T-helper 17 cell (primary cell): ENCODE data around the gene KCNG2. TPM values are rescaled to one million over a fixed set of nuclear protein-coding genes. Genes with fewer than 3 reads are reported as not detected.

Experiments
- ATAC-seq: fragments of 150-1000 bp; cut with Tn5 transposase; 2 replicates; pipeline ENCODE4 v1.10.0; 2021; ENCODE audit warnings: mild to moderate bottlenecking, moderate library complexity
- DNase-seq, 3 donors: peaks; one replicate each; pipeline versions ENCODE4 v3.0.0 to v3.0.0-alpha.2; 2020 to 2021
- H3K9me3 ChIP-seq: one replicate; pipeline ENCODE4 v1.7.0; 2013; ENCODE audit warnings: low read length, mild to moderate bottlenecking; ENCODE audit not compliant: control insufficient read depth, poor library complexity, severe bottlenecking
- H3K27ac Mint-ChIP-seq: one replicate; pipeline ENCODE4 v1.8.0; 2022; ENCODE audit warnings: mild to moderate bottlenecking, moderate library complexity, mixed read lengths
- H3K27me3 Mint-ChIP-seq: one replicate; pipeline ENCODE4 v1.8.0; 2022; ENCODE audit warnings: mixed read lengths
- H3K36me3 Mint-ChIP-seq: one replicate; pipeline ENCODE4 v1.8.0; 2022; ENCODE audit warnings: low read depth, mixed read lengths
- H3K4me1 Mint-ChIP-seq: one replicate; pipeline ENCODE4 v1.8.0; 2022; ENCODE audit warnings: mild to moderate bottlenecking, mixed read lengths
- H3K4me3 Mint-ChIP-seq: one replicate; pipeline ENCODE4 v1.8.0; 2022; ENCODE audit warnings: mild to moderate bottlenecking, moderate library complexity, mixed read lengths
- total RNA-seq, 4 donors: library from RNA in 2 of 4; stranded (reverse) in 2 of 4; gene quantifications; one replicate each; pipeline ENCODE4 v1.2.3 and lab custom pipeline; 2022 to 2026

Gene KCNG2
- total RNA-seq, 2 donors from 2014 or later: not detected

GRCh38 chr18:79790996-79791972 is 6.5 kb upstream of the KCNG2 start:
- DNase-seq (no peak), ATAC-seq (no peak)
- peaks cover 16% of the 10 kb centered on the region for H3K4me1 Mint-ChIP-seq
- H3K27me3 Mint-ChIP-seq: peaks cover 73% of the 10 kb centered on the region
- no peak overlapping the region for H3K4me3 Mint-ChIP-seq
- H3K27ac Mint-ChIP-seq: no peak overlapping the region
- H3K36me3 Mint-ChIP-seq: peaks cover 5% of the 10 kb centered on the region
- no peaks in the 10 kb centered on the region for H3K9me3 ChIP-seq

DNA sequence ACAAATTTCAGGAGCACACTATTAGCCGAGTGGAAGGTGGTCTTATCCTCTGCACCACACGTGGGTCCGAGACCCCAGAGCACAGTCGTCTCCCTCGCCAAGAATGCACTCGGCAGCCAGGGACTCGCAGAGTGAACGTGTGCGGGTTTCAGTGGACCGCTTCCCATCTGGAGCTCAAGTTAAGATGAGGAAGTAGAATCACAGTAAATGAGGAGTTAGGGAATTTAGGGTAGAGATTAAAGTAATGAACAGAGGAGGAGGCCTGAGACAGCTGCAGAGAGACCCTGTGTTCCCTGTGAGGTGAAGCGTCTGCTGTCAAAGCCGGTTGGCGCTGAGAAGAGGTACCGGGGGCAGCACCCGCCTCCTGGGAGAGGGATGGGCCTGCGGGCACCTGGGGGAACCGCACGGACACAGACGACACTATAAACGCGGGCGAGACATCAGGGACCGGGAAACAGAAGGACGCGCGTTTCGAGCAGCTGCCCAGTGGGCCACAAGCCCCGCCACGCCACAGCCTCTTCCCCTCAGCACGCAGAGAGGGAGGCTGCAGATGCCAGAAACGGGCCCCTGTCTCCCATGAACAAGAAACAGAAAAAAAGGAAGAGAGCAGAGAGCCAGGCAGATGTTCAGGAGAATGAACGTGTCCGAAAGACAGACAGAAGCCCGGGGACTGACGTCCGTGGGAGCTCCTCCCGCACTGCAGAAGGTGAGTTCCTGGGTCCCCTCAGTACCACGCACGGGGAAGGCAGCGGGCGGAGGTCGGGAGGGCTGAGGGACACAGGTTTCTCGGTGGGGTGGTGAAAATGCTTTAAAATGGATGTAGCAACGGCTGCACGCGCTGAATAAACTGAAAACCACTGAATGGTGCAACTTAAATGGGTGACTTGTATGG is 5.4 kb upstream of the KCNG2 start:
- Mint-ChIP-seq H3K27me3 (peaks cover 73% of the 10 kb centered on the region), H3K4me1 (peaks cover 19% of the 10 kb centered on the region), H3K4me3 (no peak overlapping the region), H3K27ac (no peak overlapping the region), H3K36me3 (peaks cover 7% of the 10 kb centered on the region)
- no peak for ATAC-seq
- no peak for DNase-seq
- H3K9me3 ChIP-seq: no peaks in the 10 kb centered on the region

DNA sequence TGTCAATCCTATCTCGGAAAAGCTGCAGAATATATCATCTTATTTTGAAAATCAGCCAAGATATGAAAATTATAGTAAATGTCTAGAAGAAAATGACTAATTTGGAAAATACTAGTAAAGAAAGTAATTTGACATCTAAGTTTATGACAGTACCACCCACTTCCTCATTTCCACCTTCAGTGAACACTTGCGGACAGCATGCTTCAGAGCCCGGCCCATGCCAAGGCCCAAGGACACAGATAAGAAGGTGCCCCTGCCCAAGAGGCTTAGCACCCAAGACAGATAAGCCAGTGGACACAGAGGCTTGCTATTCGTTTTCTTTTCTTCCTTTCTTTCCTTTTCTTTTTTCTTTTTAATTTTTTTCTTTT is 4.8 kb upstream of the KCNG2 start:
- Mint-ChIP-seq H3K4me1 (peaks cover 21% of the 10 kb centered on the region), H3K4me3 (no peak overlapping the region), H3K36me3 (peaks cover 9% of the 10 kb centered on the region), H3K27ac (no peak overlapping the region), H3K27me3 (peaks cover 76% of the 10 kb centered on the region)
- DNase-seq (no peak), ATAC-seq (no peak)
- H3K9me3 ChIP-seq: no peaks in the 10 kb centered on the region

DNA sequence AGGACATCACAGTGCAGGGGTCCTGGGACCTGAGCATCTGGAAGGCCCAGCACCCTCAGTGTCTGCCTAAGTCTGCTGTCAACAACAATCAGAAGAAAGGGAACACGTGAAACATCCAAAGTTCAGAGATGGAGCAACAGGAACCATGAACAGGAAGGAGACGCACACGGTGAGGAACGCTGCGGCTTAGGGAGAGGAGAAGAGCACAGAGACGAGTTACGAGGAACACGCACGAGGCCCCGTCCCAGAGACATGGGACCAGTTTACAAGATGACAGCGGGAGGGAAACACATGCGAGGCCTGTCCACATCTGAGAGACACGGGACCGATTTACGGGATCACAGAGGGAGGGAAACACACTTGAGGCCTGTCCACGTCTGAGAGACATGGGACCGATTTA is 2.9 kb upstream of the KCNG2 start:
- Mint-ChIP-seq H3K4me3 (no peak overlapping the region), H3K27ac (no peak overlapping the region), H3K4me1 (peaks cover 25% of the 10 kb centered on the region), H3K36me3 (peaks cover 10% of the 10 kb centered on the region), H3K27me3 (peaks cover 80% of the 10 kb centered on the region)
- DNase-seq: no peak
- H3K9me3 ChIP-seq: no peaks in the 10 kb centered on the region
- ATAC-seq: no peak

DNA sequence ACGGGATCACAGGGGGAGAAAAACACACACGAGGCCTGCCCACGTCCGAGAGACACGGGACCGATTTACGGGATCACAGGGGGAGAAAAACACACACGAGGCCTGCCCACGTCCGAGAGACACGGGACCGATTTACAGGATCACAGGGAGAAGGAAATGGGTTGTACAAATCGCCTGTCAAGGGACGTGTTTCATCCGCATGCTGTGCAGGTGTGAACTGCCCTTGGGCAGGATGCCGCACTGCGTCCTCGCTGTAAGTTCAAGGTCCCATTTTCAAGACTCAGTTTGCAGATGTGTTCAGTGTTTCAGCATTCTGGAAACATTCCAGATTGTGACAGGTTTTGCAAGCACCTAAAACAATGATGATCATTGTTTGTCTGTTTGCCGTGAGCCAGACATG is 2.3 kb upstream of the KCNG2 start:
- ATAC-seq: no peak
- peaks cover 80% of the 10 kb centered on the region for H3K27me3 Mint-ChIP-seq
- H3K4me1 Mint-ChIP-seq: peaks cover 23% of the 10 kb centered on the region
- H3K27ac Mint-ChIP-seq: no peak overlapping the region
- DNase-seq: no peak
- no peak overlapping the region for H3K4me3 Mint-ChIP-seq
- H3K36me3 Mint-ChIP-seq: peaks cover 11% of the 10 kb centered on the region
- H3K9me3 ChIP-seq: no peaks in the 10 kb centered on the region

- DNase-seq (no peak), ATAC-seq (no peak)
- peaks cover 23% of the 10 kb centered on the region for H3K4me1 Mint-ChIP-seq
- H3K9me3 ChIP-seq: no peaks in the 10 kb centered on the region
- no peak overlapping the region for H3K4me3 Mint-ChIP-seq
- H3K27ac Mint-ChIP-seq: no peak overlapping the region
- H3K27me3 Mint-ChIP-seq: peaks cover 82% of the 10 kb centered on the region
- peaks cover 11% of the 10 kb centered on the region for H3K36me3 Mint-ChIP-seq
Measured at GRCh38 chr18:79796016-79796415, 1.7 kb upstream of the KCNG2 start.

DNA sequence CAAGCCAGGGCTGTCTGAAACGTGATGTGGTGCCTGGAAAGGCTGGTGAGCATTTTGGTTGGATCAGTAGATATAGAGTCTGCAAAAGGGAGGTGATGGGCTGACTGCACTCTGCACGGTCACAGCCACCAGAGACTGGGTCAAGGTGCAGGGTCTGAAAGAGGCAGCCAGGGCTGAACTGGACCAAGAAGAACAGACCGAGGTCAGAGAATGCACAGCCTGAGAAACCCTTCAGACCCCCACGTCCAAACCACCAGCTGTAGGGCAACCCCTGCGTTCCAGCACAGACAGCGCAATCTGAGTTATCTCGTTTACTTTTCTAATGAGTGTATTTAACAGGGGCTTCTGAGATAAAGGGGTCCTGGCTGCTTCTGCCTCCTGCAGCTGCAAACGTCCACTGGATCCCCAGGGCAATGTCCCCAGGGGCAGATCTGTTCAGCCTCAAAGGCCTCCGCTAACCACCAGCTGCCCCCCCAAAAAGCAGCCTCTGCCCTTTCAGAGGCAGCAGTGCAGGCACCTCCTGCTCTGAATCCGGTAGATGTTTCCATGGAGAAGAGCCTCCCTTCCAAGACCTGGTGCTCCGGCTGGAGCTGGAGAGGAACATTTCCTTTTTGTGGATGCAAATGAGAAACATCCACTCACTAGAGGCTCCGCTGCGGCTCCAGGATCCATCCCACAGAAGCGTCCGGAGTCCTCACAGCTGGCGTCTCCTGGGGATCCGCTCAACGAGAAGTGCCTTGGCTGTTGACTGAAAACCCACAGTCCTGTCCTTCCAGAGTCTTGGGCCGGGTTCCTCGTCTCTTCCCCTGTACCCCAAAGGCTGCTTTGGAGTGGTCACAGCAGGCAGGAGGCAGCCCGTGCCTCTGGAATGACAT is 970 bp upstream of the KCNG2 start:
- no peaks in the 10 kb centered on the region for H3K9me3 ChIP-seq
- ATAC-seq (no peak), DNase-seq (no peak)
- Mint-ChIP-seq H3K27ac (no peak overlapping the region), H3K4me3 (peak overlapping the region; percentile 76), H3K36me3 (peaks cover 11% of the 10 kb centered on the region), H3K27me3 (peaks cover 75% of the 10 kb centered on the region), H3K4me1 (peaks cover 18% of the 10 kb centered on the region)

GRCh38 chr18:79798346-79798998 is 734 bp downstream of the KCNG2 start:
- peaks cover 11% of the 10 kb centered on the region for H3K36me3 Mint-ChIP-seq
- H3K4me1 Mint-ChIP-seq: peaks cover 15% of the 10 kb centered on the region
- DNase-seq: no peak
- H3K9me3 ChIP-seq: no peaks in the 10 kb centered on the region
- H3K27me3 Mint-ChIP-seq: peaks cover 61% of the 10 kb centered on the region
- H3K27ac Mint-ChIP-seq: no peak overlapping the region
- ATAC-seq: no peak
- H3K4me3 Mint-ChIP-seq: no peak overlapping the region

GRCh38 chr18:79798999-79799370 is 1.2 kb downstream of the KCNG2 start:
- no peaks in the 10 kb centered on the region for H3K9me3 ChIP-seq
- H3K27ac Mint-ChIP-seq: no peak overlapping the region
- peaks cover 15% of the 10 kb centered on the region for H3K4me1 Mint-ChIP-seq
- H3K27me3 Mint-ChIP-seq: peaks cover 58% of the 10 kb centered on the region
- DNase-seq (no peak), ATAC-seq (no peak)
- H3K4me3 Mint-ChIP-seq: no peak overlapping the region
- H3K36me3 Mint-ChIP-seq: peaks cover 11% of the 10 kb centered on the region

DNA sequence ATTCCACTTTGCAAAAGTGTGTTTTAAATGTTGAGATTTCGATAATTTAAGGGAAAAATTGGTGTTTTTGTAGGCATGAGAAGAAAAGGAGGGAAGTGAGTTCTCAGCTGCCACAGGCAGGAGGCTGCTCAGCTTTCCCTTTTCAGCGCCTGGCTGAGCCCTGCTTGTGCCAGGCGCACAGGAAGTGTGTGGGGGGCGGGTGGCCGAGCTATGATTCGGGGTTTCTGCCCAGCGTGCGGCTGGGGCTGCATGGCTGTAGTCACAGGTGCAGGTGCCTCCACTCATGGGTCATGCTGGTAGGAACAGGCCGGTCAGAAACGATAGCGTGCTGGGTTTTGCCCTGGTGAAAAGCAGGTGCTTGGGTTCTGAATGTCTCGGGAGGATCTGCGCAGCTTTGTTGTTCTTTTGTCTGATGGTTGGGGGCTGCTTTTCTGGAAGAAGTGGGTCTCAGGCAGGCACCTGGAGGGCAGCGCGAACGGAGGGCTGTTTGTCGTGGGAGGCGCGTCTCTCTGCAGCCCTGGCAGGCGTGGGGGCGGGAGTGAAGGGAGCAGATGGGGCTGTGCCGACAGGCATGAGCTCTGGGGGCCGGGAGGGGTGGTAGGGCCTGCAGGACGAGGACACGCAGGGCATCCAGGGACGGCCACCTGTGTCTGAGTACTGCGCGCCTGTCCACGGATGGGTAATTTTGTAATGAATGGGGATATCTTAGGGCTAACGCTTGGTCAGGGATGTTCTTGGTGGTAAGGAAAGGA is 2.1 kb downstream of the KCNG2 start:
- Mint-ChIP-seq H3K27ac (no peak overlapping the region), H3K36me3 (peaks cover 7% of the 10 kb centered on the region), H3K4me3 (peak overlapping the region; percentile 31), H3K27me3 (peaks cover 50% of the 10 kb centered on the region), H3K4me1 (peaks cover 9% of the 10 kb centered on the region)
- ATAC-seq (no peak), DNase-seq (no peak)
- H3K9me3 ChIP-seq: no peaks in the 10 kb centered on the region

DNA sequence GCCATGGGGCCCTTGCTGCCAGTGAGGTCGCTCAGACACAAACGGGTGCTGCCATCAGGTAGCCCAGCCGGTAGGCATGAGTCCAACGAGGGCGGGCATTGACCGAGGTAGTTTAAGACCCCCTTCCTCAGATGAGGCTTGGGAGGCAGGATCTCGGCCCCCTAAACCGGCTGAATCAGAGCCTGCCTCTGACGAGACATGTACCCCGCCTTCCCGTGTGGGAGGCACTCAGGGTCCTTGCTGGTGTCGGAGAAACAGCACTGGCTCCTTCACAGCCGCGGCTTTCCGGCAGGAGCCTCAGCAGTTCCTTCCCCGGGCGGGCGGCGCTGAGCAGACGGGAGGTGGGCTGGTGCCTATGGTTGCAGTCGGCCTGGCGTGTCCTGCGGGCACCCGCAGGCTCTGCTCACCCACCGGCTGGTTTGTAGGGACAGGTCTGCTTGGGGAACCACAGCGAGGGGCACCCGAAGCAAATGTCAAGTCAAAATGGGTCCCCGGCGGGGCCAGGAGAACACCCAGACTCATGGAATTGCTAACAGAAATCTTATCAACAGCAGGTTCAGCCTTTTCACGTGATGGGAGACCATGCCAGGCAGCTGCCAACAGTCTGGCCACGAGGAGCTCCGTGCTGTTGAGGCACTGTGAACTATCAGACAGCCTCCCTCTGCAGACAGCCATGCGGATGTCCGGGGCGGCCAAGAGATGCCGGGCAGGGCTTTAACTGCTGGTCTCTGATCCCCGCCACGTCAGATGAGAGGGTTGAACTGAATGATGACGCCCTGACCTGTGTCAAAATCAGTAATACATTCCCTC is 2.8 kb downstream of the KCNG2 start:
- ATAC-seq (no peak), DNase-seq (no peak)
- Mint-ChIP-seq H3K4me1 (peaks cover 9% of the 10 kb centered on the region), H3K4me3 (no peak overlapping the region), H3K27me3 (peaks cover 46% of the 10 kb centered on the region), H3K27ac (no peak overlapping the region), H3K36me3 (peaks cover 6% of the 10 kb centered on the region)
- no peaks in the 10 kb centered on the region for H3K9me3 ChIP-seq
